GM12875 (cell line): ENCODE measurements around the gene MVB12A.

Experiments
- H3K4me3 ChIP-seq: one replicate; pipeline ENCODE4 v1.5.1; 2011; ENCODE audit warnings: low read depth, low read length, control low read depth
- TF ChIP-seq, protein P1 (sequence below): IDR thresholded peaks from 2 replicates; pipeline ENCODE4 v1.5.1; 2011; ENCODE audit warnings: low read depth, mild to moderate bottlenecking, control low read depth, inconsistent platforms, low read length, moderate library complexity, borderline replicate concordance; ENCODE audit not compliant: insufficient read depth

MVB12A gene

DNA sequence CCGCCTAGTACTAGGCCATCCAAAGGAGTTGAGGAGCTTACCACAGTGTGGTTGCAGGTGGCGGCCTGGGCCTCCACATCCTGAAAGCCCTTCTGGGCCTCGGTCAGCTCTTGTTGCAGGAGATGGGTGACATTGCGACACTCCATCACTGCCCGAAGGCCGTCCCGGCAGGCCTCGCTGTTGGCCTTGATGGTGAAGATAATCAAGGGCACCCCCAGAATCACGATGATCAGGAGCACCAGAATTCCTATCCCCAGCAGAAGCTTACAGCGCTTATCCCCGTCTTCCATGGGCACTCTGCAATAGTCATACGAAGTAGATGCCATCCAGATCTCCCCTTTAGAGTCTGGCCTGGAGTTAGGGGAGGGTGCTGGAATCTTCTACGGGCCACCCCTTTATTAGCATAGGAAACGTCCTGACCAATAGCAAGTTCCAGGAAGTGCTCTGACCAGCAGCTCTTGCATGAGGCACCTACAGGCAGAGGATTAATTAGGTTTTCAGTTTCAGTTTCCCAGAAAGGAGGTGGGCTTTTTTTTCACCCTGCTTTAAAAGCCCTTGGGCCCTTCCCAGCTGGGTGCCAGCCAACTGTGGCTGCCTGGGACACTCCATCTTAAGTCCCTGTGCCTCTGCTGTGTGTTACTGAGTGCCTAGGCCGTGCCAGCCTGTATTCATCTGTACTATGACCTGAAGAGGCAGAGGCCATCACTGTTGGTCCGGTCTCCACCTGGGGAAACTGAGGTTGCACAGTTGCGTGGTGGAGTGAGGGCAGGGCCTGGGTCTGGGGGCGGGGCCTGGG is 14.4 kb upstream of the MVB12A start, which contains the start of gene BST2:
BST2 (minus strand) TSS at position 381 of the 796 bp plus-strand sequence; CDS start at position 326, 55 bp downstream.
- TF ChIP-seq, protein P1, sequence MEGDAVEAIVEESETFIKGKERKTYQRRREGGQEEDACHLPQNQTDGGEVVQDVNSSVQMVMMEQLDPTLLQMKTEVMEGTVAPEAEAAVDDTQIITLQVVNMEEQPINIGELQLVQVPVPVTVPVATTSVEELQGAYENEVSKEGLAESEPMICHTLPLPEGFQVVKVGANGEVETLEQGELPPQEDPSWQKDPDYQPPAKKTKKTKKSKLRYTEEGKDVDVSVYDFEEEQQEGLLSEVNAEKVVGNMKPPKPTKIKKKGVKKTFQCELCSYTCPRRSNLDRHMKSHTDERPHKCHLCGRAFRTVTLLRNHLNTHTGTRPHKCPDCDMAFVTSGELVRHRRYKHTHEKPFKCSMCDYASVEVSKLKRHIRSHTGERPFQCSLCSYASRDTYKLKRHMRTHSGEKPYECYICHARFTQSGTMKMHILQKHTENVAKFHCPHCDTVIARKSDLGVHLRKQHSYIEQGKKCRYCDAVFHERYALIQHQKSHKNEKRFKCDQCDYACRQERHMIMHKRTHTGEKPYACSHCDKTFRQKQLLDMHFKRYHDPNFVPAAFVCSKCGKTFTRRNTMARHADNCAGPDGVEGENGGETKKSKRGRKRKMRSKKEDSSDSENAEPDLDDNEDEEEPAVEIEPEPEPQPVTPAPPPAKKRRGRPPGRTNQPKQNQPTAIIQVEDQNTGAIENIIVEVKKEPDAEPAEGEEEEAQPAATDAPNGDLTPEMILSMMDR, result no peak
- peak within 1 kb of the TSS; percentile 75 for H3K4me3 ChIP-seq

DNA sequence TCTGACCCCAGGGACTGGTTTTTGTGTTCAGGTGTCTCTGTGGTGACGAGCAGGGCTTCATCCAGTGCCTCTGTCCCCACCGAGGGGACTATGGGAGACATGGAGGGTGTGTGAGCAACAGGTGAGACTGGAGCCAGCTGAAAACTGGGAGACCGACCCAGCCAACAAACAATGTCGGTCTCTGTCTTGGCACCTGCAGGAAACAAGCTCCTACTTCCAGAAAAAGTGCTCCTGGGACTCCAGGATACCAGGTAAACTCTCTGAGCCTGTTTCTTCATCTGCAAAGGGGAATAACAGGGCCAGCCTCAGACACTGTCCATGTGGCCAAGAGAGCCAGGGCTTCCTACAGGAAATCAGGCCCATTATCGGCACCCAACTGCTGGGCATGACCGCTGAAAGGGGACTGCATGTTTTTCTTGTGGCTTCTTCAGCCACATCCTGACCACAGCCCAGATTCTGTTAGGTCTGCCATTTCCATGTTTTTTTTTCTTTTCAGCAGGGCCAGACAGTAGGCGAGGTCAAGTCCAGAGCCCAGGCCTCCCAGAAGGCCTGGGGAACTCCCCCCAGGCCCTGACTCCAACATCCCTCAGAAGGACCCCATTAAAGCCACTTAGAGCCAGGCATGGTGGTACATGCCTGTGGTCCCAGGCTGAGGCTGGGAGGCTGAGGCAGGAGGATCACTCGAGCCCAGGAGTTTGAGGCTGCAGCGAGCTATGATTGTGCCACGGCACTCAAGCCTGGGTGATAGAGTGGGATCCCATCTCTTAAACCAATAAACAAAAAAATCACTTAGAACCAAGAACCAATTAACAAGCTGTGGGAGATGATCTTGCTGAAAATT is 13.6 kb upstream of the MVB12A start:
- H3K4me3 ChIP-seq, result peak overlapping the region; percentile 75
- TF ChIP-seq, protein P1, result no peak

DNA sequence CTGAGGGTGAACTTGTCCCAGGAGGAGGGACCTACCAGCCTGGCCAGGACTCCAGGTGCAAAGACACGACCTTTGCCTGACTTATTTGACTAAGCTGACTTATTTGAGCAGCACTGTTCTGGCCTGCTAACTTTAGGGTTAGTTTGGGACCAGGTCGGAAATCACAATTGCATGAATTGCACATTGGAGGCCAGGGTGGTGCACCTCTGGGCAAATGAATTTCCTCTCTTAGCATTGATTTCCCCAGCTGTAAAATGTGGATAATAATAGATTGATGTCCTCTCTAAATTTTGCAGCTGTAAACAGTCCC is 13.0 kb upstream of the MVB12A start:
- H3K4me3 ChIP-seq, result peak overlapping the region; percentile 75

DNA sequence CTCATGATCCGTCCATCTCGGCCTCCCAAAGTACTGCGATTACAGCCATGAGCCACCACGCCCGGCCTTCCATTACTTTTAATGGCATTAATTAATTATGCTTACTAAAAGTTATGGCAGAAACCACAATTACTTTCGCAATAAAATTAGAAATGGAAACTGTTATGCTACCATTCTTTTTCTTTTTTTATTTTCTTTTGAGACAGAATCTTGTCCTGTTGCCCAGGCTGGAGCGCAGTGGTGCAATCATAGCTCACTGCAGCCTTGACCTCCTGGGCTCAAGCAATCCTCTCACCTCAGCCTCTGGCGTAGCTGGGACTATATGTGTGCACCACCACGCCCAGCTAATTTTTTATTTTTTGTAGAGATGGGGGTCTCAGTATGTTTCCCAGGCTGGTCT is 9.9 kb upstream of the MVB12A start:
- TF ChIP-seq, protein P1, result no peak
- no peak overlapping the region for H3K4me3 ChIP-seq

More for the DNA sequence above, 13.0 kb upstream of the MVB12A start:
- TF ChIP-seq, protein P1, result no peak

DNA sequence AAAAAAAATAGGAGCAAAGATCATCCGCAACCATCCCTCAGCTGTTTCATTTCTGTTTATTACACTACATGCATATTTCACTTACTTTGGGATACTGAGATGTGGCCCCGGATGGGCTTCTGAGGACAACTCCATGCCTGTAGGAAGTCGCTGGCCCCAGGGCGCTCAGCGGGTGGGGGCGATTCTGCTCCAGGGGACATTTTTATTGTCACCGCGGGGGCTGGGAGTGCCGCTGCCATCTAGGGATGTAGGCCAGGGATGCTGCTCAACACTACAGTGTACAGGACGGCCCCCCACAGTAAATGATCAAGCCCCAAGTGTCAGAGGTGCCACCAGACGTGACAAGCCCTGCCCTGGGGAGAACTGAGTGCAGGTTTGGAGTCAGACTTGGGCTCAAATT is 8.0 kb upstream of the MVB12A start:
- TF ChIP-seq, protein P1, result no peak
- H3K4me3 ChIP-seq, result no peak overlapping the region

DNA sequence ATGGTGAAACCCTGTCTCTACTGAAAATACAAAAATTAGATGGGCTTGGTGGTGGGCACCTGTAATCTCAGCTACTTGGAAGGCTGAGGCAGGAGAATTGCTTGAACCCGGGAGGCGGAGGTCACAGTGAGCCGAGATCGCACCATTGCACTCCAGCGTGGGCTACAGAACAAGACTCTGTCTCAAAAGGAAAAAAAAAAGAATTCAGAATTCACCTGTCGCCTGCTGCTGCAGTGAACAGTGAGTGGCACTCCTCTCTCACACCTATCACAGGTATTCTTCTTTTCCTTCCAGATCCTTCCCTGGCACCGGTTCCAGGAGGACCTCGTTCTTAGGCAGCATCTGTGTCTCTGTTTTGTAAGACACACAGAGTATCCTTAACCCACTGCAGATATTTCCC is 5.8 kb upstream of the MVB12A start:
- TF ChIP-seq, protein P1, result no peak
- H3K4me3 ChIP-seq, result no peak overlapping the region
